DMS79 (cell line): ENCODE results near the gene HOXD10.

Experiments
- DNase-seq: peaks from one replicate; lab custom pipeline; 2025; lab: John Stamatoyannopoulos, UW

The HOXD10 gene

GRCh38 chr2:176082824-176083751 is 33.5 kb upstream of the HOXD10 start:
- no peak for DNase-seq

GRCh38 chr2:176083796-176084261 is 32.7 kb upstream of the HOXD10 start, which contains the start of gene EVX2:
EVX2 (minus strand) TSS chr2:176083962; CDS start chr2:176083776, 186 bp downstream.
- DNase-seq = no peak

- no peak for DNase-seq
Observed at GRCh38 chr2:176084611-176085119, 31.9 kb upstream of the HOXD10 start.

- DNase-seq = no peak
Observed at GRCh38 chr2:176085120-176085788, 31.3 kb upstream of the HOXD10 start.

GRCh38 chr2:176085861-176086771 is 30.5 kb upstream of the HOXD10 start:
- no peak for DNase-seq

- peak; percentile 53 for DNase-seq
Observed at GRCh38 chr2:176087330-176088047, 29.1 kb upstream of the HOXD10 start.

GRCh38 chr2:176088048-176088936 is 28.3 kb upstream of the HOXD10 start:
- DNase-seq = peak; percentile 42

GRCh38 chr2:176088937-176089842 is 27.4 kb upstream of the HOXD10 start:
- DNase-seq = no peak

GRCh38 chr2:176089843-176090395 is 26.7 kb upstream of the HOXD10 start:
- no peak for DNase-seq

- no peak for DNase-seq
Observed at GRCh38 chr2:176090862-176091261, 25.7 kb upstream of the HOXD10 start.

- DNase-seq = no peak
Observed at GRCh38 chr2:176091329-176092258, 25.0 kb upstream of the HOXD10 start.

GRCh38 chr2:176092270-176093144 is 24.1 kb upstream of the HOXD10 start, which contains the start of gene HOXD13:
HOXD13 (plus strand) TSS chr2:176092721; CDS start chr2:176092891, 170 bp downstream.
- DNase-seq = no peak

- no peak for DNase-seq
Observed at GRCh38 chr2:176093145-176093897, 23.3 kb upstream of the HOXD10 start.

- no peak for DNase-seq
Observed at GRCh38 chr2:176093898-176094249, 22.7 kb upstream of the HOXD10 start.

- DNase-seq = no peak
Observed at GRCh38 chr2:176094349-176094748, 22.2 kb upstream of the HOXD10 start.

- DNase-seq = no peak
Observed at GRCh38 chr2:176095421-176095820, 21.2 kb upstream of the HOXD10 start.
